NAMALWA (cell line): ENCODE data around the gene MOBP.

Experiments
- DNase-seq: peaks from one replicate; pipeline ENCODE4 v3.0.0-alpha.2; 2015; ENCODE audit warnings: low spot score

MOBP gene

DNA sequence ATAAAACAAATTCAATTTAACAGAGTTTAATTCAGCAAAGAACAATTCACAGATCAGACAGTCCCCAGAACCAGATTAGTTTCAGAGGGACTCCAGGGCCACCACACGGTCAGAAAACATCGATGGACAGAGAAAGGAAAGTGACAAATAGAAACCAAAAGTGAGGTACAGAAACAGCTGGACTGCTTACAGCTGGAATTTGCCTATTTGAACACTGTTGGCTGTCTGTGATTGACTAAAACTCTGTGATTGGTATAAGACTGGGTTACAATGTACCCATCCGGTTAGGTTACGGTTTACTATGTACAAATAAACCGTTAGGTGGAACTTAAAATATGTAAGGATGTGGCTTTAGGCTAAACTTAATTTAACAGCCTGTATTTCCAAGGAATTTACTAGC, 30.3 kb downstream of the MOBP start:
- no peak for DNase-seq

DNA sequence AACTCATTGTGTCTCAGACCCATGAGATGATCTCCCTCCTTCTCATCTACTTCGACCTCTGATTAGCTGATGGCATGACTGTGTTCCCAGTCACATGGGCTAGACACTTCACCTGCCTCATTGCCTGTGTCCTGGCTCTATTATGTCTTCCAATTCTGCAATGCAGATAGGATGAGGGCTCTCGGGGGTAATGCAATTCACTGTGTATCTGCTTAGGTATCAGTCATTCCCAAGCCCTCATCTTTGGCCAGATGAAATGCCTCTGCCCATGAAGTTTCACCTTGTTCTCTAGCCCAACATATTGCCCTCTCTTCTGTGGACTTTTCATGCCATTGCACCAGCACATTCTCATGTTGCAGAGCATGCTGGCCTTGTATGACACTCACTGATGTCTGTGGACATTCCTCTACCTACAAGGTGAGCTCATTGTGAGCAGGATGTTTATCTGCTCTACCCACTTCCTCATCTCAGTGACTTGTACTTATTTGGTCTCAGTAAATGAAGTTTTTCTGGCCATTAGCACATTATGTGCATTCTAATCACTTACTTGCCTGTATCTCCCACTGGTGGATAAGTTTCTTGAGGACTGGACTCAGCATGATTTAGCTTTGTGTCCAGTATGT, 32.3 kb downstream of the MOBP start:
- DNase-seq, result no peak

DNA sequence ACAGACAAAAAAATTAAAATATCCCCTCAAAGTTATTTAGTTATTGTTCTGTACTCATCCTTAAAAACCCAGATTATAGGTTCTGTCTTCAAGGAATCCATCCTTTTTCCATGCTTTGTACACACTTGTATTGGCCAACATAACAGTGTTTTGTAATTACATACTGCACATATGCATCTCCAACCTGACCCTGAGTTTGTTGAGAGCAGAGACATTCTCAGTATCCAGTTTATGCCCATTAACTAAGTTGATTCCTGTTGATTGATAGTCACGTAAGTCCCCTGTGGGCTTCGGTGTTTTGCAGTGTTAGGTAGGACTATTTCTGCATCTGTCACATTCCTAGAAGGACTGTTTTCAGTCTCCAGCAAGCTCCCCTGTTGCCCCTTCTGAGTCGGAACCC, 33.6 kb downstream of the MOBP start:
- no peak for DNase-seq

DNA sequence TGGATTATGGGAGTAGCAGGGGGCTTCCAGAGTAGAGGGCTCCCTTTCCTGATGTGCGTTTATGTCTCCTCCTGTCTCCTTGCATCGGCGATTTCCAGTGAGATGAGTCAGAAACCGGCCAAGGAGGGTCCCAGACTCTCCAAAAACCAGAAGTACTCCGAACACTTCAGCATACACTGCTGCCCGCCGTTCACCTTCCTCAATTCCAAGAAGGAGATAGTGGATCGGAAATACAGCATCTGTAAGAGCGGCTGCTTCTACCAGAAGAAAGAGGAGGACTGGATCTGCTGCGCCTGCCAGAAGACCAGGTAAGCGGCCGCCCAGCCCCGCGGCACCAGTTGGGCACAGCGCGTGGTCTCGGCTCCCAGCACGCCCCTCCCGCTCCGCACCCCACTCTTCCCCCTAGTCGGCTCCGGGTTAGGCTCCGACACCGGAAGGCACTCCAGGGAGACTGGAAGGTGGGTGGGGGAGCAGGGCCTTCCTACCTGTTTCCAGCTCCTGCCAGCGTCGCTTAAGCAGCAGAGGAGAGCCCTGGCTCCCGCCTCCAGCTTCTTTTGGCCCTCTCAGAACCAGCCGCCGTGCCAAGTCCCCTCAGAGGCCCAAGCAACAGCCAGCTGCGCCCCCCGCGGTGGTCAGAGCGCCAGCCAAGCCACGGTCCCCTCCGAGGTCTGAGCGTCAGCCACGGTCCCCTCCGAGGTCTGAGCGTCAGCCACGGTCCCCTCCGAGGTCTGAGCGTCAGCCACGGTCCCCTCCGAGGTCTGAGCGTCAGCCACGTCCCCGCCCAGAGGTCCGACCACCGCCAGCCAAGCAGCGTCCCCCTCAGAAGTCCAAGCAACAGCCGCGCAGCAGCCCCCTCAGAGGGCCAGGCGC, 34.7 kb downstream of the MOBP start:
- DNase-seq, result no peak

DNA sequence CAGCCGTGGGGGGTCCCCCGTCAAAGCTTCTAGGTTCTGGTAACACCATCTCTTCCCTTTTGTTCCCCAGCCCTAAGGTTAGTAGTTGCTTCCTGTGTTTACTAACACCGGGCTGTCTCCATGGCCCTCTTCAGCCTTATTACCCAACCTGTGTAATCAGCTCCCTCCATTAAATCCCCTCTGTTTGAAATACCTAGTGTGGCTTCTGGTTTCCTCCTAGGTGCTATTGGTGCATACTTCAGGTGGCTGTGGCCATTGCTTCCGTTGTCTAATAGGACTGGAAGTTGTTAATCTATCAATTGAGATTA, 35.3 kb downstream of the MOBP start:
- no peak for DNase-seq

DNA sequence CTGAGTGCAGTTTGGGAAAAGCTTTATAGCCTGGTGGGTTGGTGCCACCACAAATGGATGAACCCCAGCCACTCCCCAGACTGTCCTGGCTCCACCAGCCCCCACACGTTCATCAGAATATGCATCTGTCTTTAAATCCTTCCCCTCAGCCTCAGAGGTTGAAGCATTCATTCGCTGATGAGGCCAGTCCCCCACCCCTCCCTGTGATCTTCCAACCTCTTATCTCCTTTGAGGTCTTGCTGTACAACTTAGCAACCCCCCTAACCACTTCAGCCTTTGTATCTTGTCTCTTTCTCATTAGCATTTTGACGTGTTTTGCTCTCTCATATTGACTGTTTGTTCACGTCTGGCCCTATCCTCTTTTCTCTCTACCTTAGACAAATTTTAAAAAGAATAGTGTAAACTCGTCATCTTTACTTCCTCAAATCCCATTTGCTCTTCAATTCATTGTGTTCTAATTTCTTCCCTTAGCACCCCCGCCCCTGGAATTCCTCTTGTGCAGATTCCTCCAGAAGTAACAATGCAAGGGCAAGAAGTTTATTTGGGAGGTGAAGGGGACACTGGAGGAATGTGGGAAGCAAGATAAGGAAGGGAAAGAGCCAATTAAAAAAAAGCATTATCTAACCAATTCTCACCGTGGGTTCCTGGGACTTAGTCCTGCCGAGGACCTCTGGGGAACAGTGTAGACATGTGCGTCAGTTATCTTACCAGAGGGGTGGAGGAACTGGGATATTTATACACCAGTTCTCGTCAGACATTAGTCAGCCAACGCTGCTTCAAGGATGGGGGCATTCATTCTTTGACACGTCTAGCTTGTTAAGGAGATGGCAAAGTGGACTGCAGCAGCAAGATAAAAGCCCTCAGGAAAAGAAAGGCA, 38.6 kb downstream of the MOBP start:
- no peak for DNase-seq

DNA sequence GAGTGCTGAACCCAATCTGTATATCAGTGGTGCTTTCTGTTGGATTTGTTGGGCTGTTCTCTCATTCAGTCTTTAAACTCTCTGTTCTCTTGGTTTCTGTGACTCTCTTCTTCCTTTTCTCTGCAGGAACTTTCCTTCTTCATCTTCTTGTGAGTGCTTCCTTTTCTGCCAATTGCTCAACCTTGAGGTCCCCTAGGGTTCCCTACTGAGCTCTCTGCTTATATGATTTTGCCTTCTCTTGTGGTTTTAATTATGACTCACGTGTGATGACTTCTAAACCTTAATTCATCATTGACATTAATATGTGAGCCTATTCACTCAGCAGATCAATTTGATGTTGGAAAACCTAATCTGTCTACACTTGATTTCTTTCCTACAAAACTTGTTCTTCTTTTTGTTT, 39.4 kb downstream of the MOBP start:
- no peak for DNase-seq

DNA sequence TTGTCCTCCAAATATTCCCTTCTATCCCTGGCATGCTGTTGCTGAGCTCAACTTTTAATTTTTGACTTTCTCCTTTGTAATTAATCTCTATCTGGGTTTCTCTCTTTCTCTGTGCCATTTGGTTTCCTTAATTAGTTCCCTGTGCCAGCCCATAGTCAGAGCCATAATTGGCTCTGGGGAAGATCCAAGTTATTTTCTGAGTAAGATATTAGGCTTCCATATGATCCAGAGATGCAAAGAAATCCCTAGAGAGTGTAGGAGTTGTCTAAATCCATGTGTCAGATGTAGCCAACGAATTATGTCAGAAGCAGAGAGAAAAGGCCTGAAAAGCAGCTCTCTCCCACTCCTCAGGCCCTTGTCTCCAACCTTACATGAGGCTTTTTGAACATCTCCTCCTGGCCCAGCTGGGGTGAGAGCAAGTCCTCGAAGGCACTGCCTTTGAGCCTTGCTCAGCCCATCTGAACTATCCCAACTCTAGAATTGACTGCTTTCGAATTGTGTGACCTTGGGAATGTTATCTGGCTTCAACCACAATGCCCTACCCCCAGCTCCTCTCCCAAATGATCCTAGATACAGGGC, 46.4 kb downstream of the MOBP start:
- no peak for DNase-seq

DNA sequence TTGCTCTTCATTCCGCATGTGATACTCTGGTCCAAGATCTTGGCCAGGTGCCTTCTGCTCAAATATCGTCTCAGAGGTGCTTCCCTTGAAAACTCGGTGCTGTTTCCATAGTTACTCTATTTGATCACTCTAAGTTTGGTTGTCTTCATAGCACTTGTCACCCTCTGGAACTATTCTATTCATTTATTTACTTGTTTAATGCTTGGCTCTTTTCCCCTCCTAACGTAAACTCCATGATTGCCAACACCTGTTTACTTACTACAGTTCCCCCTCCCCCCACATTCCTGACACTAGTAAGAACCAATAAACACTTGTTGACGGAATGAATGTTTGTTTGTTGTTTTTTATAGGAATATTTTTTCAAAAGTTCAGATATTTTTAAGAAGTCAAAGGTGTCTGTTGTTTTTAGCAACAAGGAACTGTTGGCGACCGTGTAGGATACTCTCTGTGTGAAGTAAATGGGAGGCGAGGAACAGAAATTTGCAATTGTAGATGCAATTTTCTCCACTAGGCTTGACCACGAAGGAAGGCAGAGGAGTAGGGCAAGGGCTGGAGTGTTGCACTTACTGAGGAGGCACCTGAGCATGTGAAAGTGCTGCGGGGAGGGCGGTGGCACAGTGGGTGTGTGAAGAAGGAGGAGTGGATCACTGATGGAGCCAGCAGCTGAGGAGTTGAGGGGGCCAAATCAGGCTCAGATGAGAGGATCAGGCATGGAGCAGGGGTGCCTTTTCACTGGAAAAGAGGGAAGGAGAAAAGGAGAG, 48.4 kb downstream of the MOBP start:
- no peak for DNase-seq

DNA sequence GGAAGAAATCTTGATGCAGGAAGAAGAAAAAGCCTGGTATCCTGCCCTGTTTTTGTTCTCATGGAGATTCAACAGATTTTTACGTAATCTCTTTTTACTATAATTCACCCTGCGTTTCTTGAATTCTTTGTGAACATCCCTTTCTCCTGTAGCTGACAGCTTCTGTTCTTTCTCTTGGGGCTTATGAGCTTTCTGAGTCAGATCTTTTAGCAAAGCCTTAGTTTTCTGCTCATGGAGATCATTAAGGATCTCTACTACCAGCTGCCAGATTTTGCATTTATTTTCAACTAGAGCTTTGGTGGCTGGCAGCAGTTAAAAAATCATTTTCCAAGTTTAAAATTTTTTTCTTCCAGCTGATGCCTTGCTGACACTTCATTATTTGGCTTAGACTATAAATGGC, 51.6 kb downstream of the MOBP start:
- no peak for DNase-seq

DNA sequence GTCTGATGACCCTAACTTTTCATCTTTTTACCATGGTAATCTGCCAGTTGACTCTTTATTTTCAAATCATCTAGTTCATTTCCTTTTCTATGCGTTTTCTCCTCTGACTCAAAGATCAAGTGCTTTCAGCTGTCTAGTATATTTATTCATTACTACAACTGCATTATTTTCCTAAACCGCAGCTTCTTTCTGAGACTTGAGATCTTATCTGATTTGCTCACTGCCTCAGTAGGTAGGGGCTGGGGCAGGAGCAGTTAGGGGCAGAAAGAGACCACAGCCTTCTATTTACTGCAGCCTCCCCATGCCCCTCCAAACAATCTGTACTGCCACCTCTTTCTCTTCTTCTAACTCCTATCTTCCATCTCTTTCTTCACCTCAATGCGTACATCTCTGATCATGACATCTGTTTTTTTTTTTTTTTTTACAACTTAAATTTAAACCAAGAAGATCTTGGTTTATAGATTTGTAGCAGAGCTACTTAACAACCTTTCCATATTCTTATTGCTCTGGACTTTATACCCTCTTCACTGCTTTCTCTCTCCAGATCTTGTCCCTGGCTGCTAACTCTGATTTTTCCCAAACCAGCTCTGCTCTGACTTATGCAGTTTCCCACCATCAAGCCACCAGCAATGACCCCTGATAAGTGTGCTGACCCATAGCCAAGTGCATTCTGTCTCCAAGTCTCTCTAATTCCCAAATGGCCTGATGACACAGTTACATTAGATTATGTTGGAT, 52.2 kb downstream of the MOBP start:
- no peak for DNase-seq

DNA sequence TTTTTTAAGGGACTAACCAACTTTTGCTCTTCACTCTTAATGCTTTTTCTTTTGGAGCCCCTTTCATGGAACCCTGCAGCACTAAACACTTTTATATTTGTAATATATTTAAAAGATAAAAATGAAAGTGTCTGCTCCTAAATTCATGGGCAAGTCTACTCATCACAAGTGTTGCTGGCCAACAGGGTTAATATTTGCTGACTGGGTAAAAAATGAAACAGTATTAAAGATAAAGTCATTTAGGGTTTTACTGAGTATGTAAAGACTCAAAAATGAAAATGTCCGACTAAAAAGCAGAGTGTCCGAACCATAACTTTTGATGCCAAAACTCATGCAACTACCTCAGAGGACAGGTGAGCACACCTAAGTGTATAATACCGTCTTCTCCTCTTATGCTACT, 54.0 kb downstream of the MOBP start:
- no peak for DNase-seq

DNA sequence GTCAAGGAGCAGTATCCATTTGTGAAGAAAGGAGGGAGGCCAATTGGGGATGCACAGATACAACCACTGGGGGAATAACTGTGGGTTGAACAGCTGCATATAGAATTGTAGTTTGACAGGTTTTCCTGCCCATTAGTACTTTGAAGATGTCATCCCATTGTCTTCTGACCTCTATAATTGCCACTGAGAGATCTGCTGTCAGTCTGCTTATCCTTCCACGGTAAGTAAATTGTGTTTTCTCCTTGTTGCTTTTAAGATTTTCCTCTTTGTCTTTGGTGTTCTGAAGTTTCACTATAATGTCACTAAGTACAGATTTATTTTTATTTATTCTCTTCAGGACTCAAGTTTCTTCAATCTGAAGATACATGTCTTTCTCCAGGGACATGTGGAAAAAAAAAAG, 56.6 kb downstream of the MOBP start:
- no peak for DNase-seq

DNA sequence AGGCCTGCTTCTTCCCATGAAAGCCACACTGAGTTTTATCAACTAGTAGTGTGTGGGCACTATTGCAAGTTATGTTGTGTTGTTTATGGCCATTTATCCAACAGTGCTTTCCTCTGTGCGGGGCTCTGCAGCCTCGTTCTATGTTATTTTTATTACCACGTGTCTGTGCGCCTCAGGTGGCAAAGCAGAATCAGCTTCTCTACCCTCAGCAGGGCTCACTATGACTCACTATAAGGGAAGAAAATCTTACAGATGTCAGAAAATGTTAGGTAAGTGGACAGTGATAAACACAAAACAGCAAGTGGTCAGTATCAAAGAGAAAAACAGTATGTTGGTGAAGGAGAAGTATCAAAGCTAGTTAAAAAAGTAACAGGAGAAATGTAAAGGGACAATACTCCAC, 61.4 kb downstream of the MOBP start:
- DNase-seq, result no peak

DNA sequence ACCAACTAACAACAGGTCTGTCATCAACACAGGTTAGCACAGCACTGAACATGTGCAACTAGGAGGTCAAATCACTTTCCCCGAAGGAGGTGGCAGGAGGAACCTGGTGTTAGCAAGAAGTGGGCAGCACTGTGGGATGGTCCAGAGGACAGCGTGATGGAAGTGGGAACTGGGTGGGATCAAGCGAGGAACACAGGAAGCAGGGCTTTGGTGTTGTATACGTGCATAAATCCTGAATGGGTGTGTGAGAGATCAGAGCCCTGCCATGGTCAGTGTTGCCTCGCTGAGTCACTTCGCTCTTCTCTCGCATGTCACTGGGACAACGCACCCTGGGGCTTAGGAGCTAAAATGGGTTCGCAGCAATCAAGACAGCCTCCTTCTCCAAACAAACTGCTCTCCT, 62.1 kb downstream of the MOBP start:
- DNase-seq, result no peak

DNA sequence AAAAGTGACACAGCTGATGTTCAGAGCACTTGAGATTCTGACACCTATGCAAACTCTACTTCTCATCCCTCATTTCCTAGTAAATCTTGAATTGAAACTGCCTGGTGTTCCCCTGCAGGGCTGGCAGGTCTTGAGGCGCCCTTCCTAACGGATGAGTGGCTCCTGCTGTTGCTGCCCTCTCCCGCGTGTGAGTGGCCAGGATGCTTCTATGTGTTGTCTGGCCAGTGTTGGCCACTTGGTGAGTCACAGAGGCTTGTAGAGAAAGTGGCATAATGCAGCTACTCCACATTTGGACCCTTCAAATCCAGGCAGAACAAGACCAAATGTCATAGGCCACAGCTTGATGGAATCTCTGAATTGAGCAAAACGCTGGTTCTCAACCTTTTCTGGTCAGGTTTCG, 63.6 kb downstream of the MOBP start:
- DNase-seq, result no peak

DNA sequence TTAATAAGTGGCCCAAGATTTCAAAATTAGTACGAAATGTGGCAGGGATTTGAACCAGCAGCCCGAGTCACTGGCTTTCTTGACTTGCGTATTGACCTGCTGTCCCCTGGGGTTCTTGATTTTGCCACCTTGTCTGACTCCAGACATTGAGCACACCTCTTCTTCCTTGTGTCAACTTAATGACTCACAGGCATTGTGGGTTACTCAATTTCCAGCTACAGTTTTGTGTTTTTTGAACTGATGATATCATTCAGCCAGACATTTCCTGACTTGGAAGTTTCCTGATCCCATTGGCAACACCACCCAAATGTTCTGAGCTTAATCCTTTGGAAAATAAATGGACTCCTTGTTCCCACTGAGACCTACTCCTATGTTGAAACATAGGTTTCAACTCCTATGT, 64.2 kb downstream of the MOBP start:
- no peak for DNase-seq

DNA sequence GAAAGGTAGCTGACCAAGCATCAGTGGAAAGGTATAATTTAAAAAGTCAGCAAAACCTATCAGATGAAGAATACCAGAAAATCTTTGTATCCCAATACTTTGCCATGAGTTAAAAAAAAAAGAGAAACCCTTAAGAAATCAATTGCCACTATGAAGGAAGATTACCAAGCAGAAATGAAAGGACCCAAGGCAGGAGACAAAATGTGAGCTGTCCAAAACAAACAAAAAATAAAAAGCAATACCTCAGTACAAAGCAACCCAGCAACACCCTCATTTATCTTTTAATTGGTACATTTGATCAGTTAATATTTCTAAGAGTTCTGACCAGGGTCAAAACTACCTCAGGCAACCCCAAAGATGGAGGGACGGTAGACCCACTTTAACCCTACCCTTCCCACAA, 65.3 kb downstream of the MOBP start:
- DNase-seq, result no peak

DNA sequence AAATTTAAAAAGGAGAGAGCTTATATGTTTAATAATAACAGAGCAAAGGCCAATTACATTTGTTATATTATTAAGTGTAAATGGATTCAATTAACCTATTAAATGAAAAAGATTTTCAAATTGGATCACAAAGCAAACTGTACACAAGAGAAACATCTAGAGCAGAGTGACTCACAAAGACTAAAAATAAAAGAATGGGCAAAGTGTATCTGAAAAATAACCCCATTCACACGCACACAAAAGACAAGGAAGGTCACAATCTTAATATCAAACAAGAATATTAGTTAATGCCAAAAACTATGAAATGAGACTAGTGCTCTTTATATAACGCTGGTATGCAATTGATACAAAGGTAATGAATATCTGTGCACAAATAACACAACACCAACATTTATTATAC, 65.7 kb downstream of the MOBP start:
- DNase-seq, result no peak

DNA sequence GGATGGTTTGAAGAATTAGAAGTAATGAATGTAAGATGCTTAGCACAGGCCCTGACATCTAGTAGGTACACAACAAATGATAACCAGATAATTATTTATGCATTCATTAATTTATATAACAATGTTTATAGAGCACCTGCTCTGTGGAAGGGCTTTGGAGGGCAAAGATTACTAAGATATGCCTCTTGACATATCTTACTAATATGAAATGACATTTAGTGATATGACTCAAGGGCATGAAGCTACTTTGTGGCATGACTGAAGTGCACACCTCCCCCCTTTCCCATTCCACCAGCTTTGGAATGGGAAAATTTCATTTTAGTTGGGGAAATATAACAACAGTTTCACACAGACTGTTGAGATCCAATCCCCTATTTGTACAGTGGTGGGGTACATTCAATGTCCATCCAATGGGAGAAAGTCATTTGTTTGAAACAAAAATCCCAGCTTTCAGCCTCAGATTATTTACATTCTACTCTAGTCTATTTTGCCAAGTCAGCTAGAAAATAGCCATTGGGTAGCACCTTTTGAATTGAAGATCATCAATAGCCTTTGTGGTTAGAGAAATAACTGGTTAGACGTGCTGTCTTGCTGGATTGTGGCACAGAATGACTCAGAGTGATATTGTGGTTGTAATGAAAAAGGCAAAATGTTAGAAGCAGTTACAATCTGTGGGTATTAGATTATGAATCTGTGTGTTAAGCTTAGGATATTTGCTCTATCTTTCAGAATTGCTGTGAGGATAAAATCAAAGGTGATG, 72.9 kb downstream of the MOBP start:
- DNase-seq, result no peak

DNA sequence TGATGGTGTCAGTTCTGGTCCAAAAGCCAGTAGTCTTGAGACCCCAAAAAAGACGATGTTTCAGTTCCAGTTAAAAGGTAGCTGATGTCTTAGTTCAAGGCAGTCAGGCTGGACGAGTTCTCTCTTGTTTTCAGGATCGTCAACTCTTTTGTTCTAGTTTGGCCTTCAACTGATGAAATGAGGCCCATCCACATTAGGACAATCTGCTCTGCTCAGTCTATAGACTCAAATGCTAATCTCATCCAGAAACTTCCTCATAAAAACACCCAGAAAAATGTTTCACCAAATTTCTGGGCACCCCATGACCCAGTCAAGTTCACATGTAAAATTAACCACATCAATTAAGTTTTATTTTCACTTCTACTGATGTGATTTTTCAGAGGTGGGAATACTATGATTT, 74.0 kb downstream of the MOBP start:
- no peak for DNase-seq
